Kidney (tissue), 22 donors: Measurements from ENCODE around the gene ZXDB. TPM values are rescaled to one million over a fixed set of nuclear protein-coding genes. Genes with fewer than 3 reads are reported as not detected.
"Not testable (repeated sequence)": the region's sequence is repeated elsewhere in the genome, so short reads cannot be mapped to it uniquely, and the experiment has no call there.

Experiments used
- DNase-seq, 5 donors: peaks; one replicate each; pipeline ENCODE4 v3.0.0-alpha.2; 2013 to 2020
- FAIRE-seq: peaks from 2 replicates; lab custom pipeline; 2012; peaks lifted over from hg19 to GRCh38; lab: Jason Lieb, UNC
- H3K27ac ChIP-seq, 2 donors: one replicate each; pipeline ENCODE4 v1.7.0; 2013; ENCODE audit warnings: low read depth in 2 of 2, low read length in 2 of 2, inconsistent platforms in 1 of 2
- H3K27me3 ChIP-seq: one replicate; pipeline ENCODE4 v1.7.1; 2013; ENCODE audit warnings: low read length, inconsistent platforms; ENCODE audit not compliant: control insufficient read depth, insufficient read depth
- H3K36me3 ChIP-seq, 3 donors: one replicate each; pipeline versions ENCODE4 v1.7.0 to v1.7.1; 2013; ENCODE audit warnings: low read length in 3 of 3, control low read depth in 1 of 3, inconsistent platforms in 1 of 3; ENCODE audit not compliant: insufficient read depth in 3 of 3, control insufficient read depth in 2 of 3
- H3K4me1 ChIP-seq, 3 donors: one replicate each; pipeline versions ENCODE4 v1.7.0 to v1.7.1; 2013; ENCODE audit warnings: low read length in 3 of 3, inconsistent platforms in 1 of 3, low read depth in 1 of 3; ENCODE audit not compliant: control insufficient read depth in 2 of 3, insufficient read depth in 2 of 3
- H3K4me3 ChIP-seq, 3 donors: one replicate each; pipeline versions ENCODE4 v1.7.0 to v1.8.1; 2013; ENCODE audit warnings: low read length in 3 of 3, control low read depth in 1 of 3, inconsistent platforms in 1 of 3
- H3K9ac ChIP-seq, 3 donors: one replicate each; pipeline versions ENCODE4 v1.7.0 to v1.7.1; 2013; ENCODE audit warnings: low read length in 3 of 3, control low read depth in 1 of 3, inconsistent platforms in 1 of 3
- H3K9me3 ChIP-seq, 3 donors: one replicate each; pipeline versions ENCODE4 v1.7.0 to v1.7.1; 2013; ENCODE audit warnings: low read length in 3 of 3, control low read depth in 1 of 3, inconsistent platforms in 1 of 3; ENCODE audit not compliant: control insufficient read depth in 2 of 3, insufficient read depth in 1 of 3
- CTCF ChIP-seq: IDR thresholded peaks from 3 replicates; pipeline ENCODE4 v1.5.1; 2012; ENCODE audit warnings: mild to moderate bottlenecking, moderate library complexity, borderline replicate concordance; ENCODE audit not compliant: insufficient read depth; ENCODE audit errors: extremely low read depth
- intact Hi-C: fragments of 100-400 bp; cut with DNase I; formaldehyde crosslinking; loops from one replicate; pipeline ENCODE4 v1.11.1; 2022
- long read RNA-seq, 10 donors: library from polyadenylated mRNA in 1 of 10; unstranded in 1 of 10; transcript quantifications; one replicate each; pipeline ENCODE4 v2.0.0 and lab custom pipeline, GENCODE V29; 2021 to 2026
- polyA plus RNA-seq: library from polyadenylated mRNA; stranded (reverse); fragments of 350-450 nt; fragmentation: Illumina TruSeq; extraction: RNeasy Lipid Tissue Mini Kit (QIAGEN cat#74804); gene quantifications from one replicate; pipeline ENCODE4 v1.2.3, GENCODE V29; 2014; ENCODE audit warnings: low read depth, low replicate concordance; ENCODE audit not compliant: insufficient read depth
- total RNA-seq: library from RNA; stranded (reverse); fragmentation: NEBNext Ultra II Directional; extraction: Animal tissue kit (Norgen Biotek cat#: 25700); gene quantifications from one replicate; pipeline ENCODE4 v1.2.1, GENCODE V29; 2021
- donor health status: control.
- donor health status: control.
- donor health status: control.
- donor health status: control.
- donor health status: control.
- donor health status: DM: yes; HTN: yes; CAD: no.
- donor health status: Normal renal cell carcinoma (clear cell type).

Gene ZXDB
- total RNA-seq (9.4 TPM), polyA plus RNA-seq (2.3 TPM)
- long read RNA-seq, donor 1, full-length matches to known transcripts = 16 of 16 reads
- long read RNA-seq, donor 1, partial matches to known transcripts = 0 of 16 reads
- long read RNA-seq, donor 1, other reads (novel, unspliced or antisense) = 0 of 16 reads
- long read RNA-seq, donor 2, full-length matches to known transcripts = 15 of 15 reads
- long read RNA-seq, donor 2, partial matches to known transcripts = 0 of 15 reads
- long read RNA-seq, donor 2, other reads (novel, unspliced or antisense) = 0 of 15 reads
- long read RNA-seq, donor 3, full-length matches to known transcripts = 23 of 23 reads
- long read RNA-seq, donor 3, partial matches to known transcripts = 0 of 23 reads
- long read RNA-seq, donor 3, other reads (novel, unspliced or antisense) = 0 of 23 reads
- long read RNA-seq, donor 4, full-length matches to known transcripts = 14 of 14 reads
- long read RNA-seq, donor 4, partial matches to known transcripts = 0 of 14 reads
- long read RNA-seq, donor 4, other reads (novel, unspliced or antisense) = 0 of 14 reads
- long read RNA-seq, donor 5, full-length matches to known transcripts = 1 of 1 reads
- long read RNA-seq, donor 5, partial matches to known transcripts = 0 of 1 reads
- long read RNA-seq, donor 5, other reads (novel, unspliced or antisense) = 0 of 1 reads
- long read RNA-seq, donor 6, full-length matches to known transcripts = 3 of 3 reads
- long read RNA-seq, donor 6, partial matches to known transcripts = 0 of 3 reads
- long read RNA-seq, donor 6, other reads (novel, unspliced or antisense) = 0 of 3 reads
- long read RNA-seq, donor 7, full-length matches to known transcripts = 6 of 6 reads
- long read RNA-seq, donor 7, partial matches to known transcripts = 0 of 6 reads
- long read RNA-seq, donor 7, other reads (novel, unspliced or antisense) = 0 of 6 reads
- long read RNA-seq, donor 8, full-length matches to known transcripts = 14 of 14 reads
- long read RNA-seq, donor 8, partial matches to known transcripts = 0 of 14 reads
- long read RNA-seq, donor 8, other reads (novel, unspliced or antisense) = 0 of 14 reads
- long read RNA-seq, donor 9, full-length matches to known transcripts = 10 of 10 reads
- long read RNA-seq, donor 9, partial matches to known transcripts = 0 of 10 reads
- long read RNA-seq, donor 9, other reads (novel, unspliced or antisense) = 0 of 10 reads
- long read RNA-seq, donor 10, full-length matches to known transcripts = 18 of 18 reads
- long read RNA-seq, donor 10, partial matches to known transcripts = 0 of 18 reads
- long read RNA-seq, donor 10, other reads (novel, unspliced or antisense) = 0 of 18 reads

GRCh38 chrX:57591284-57592159, at the start of gene ZXDB:
ZXDB (plus strand) TSS chrX:57592011; CDS start chrX:57592049, 38 bp downstream.
- H3K36me3 ChIP-seq, FAIRE-seq, intact Hi-C loops, H3K9me3 ChIP-seq, H3K4me1 ChIP-seq, H3K27me3 ChIP-seq: not testable (repeated sequence)
- peak within 1 kb of the TSS; percentile 78 to 84 for H3K27ac ChIP-seq
- peak in 2 of 5 donors; percentile 24 to 43 for DNase-seq
- H3K4me3 ChIP-seq = peak within 1 kb of the TSS; percentile 70 to 73 (median 72)
- H3K9ac ChIP-seq = peak within 1 kb of the TSS; percentile 24 to 46 (median 45)

DNA sequence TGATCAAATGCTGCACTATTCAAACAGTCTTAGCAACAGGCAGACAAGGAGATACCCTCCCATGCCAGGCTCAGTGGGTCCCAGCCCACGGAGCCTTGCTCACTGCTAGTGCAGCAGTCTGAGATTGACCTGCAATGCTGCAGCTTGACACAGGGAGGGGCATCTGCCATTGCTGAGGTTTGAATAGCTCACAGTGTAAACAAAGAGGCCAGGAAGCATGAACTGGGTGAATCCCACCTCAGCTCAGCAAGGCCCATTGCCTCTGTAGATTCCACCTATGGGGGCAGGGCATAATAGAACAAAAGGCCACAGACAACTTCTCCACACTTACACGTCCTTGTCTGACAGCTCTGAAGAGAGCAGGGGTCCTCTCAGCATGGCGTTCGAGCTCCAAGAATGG, 26.6 kb upstream of the ZXDB start:
- intact Hi-C loops = no loop called here
- H3K9ac ChIP-seq = no peak overlapping the region
- no peaks in the 10 kb centered on the region for H3K4me1 ChIP-seq
- DNase-seq (no peak), FAIRE-seq (no peak)
- no peaks in the 10 kb centered on the region for H3K36me3 ChIP-seq
- TF ChIP-seq CTCF = no peak
- no peak overlapping the region for H3K27ac ChIP-seq
- H3K4me3 ChIP-seq = no peak overlapping the region
- no peaks in the 10 kb centered on the region for H3K27me3 ChIP-seq
- no peaks in the 10 kb centered on the region for H3K9me3 ChIP-seq

DNA sequence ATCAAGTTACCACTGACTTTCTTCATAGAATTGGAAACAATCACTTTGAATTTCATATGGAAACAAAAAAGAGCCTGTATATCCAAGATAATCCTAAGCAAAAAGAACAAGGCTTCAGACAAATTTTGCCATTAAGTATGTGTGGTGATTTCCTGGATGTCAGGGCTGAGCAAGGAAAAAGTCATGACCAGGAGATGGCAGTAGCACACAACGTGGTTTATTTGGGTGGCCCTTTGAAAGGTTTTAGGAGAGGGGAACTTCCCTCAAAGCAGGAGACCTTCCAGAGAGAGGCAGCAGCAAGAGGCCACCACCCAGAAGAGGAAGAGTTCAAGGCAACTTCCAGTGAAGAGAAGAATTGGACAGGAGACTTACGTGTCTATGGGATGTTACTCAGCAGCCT, 18.1 kb upstream of the ZXDB start:
- Histone ChIP-seq H3K27me3 (no peaks in the 10 kb centered on the region), H3K4me1 (no peaks in the 10 kb centered on the region), H3K27ac (no peak overlapping the region), H3K9me3 (no peaks in the 10 kb centered on the region), H3K9ac (no peak overlapping the region), H3K36me3 (no peaks in the 10 kb centered on the region), H3K4me3 (no peak overlapping the region)
- no peak for TF ChIP-seq CTCF
- DNase-seq (peak in 1 of 5 donors; percentile 9), FAIRE-seq (no peak)
- intact Hi-C loops = no loop called here

DNA sequence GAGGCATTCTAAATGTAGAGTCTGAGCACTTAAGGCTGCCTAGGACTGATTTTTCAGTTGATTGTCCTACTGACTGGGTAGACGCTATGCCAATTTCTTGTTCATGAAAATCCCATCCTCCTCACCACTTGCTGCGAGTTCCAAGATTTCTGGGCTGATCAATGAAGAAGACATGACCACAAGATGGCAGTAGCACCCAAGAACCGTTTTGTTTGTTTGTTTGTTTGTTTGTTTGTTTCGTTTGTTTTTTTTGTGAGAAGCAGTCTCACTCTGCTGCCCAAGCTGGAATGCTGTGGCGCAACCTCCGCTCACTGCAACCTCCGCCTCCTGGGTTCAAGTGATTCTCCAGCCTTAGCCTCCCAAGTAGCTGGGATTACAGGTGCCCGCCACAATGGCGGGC, 8.9 kb upstream of the ZXDB start:
- H3K36me3 ChIP-seq, intact Hi-C loops, H3K9ac ChIP-seq, H3K9me3 ChIP-seq, H3K27me3 ChIP-seq, DNase-seq, H3K27ac ChIP-seq, H3K4me1 ChIP-seq, FAIRE-seq, H3K4me3 ChIP-seq: not testable (repeated sequence)
